SU-DHL-6 (cell line): Measurements from ENCODE around the gene VDAC1.

ENCODE experiments used
- CTCF ChIP-seq: fragments of 200-600 bp; sonication (generic); IDR thresholded peaks from one replicate; pipeline ENCODE4 v1.5.1; 2017; ENCODE audit warnings: antibody characterized with exemption, mild to moderate bottlenecking, low read length, moderate library complexity; ENCODE audit not compliant: insufficient read depth, poor library complexity, severe bottlenecking
- EZH2phosphoT487 ChIP-seq: fragments of 200-600 bp; sonication (generic), shearing (Covaris generic); conservative IDR thresholded peaks from 2 replicates; pipeline ENCODE4 v1.6.1; 2018; ENCODE audit warnings: mild to moderate bottlenecking, antibody characterized with exemption, low read length, moderate library complexity, mixed read lengths

GRCh38 chr5:133966090-133966489 lies 38.7 kb downstream of the VDAC1 start:
- TF ChIP-seq CTCF (no peak), EZH2phosphoT487 (no peak)
